Osteocyte (in vitro differentiated cells): ENCODE results near the gene MEG3. TPM values are rescaled to one million over a fixed set of nuclear protein-coding genes. Genes with fewer than 3 reads are reported as not detected.
A peak's percentile ranks its signal among the peaks of the same experiment; 100 is the strongest.

Source experiments
- DNase-seq: peaks from one replicate; pipeline ENCODE4 v3.0.0; 2021; ENCODE audit warnings: mixed read lengths; ENCODE audit not compliant: unreplicated experiment; ENCODE audit errors: extremely low spot score
- H3K27ac Mint-ChIP-seq: one replicate; pipeline ENCODE4 v1.8.0; 2021; ENCODE audit warnings: mild to moderate bottlenecking, mixed read lengths; ENCODE audit not compliant: unreplicated experiment
- H3K27me3 Mint-ChIP-seq: one replicate; pipeline ENCODE4 v1.8.0; 2021; ENCODE audit warnings: mixed read lengths; ENCODE audit not compliant: unreplicated experiment
- H3K36me3 Mint-ChIP-seq: one replicate; pipeline ENCODE4 v1.8.0; 2021; ENCODE audit warnings: mixed read lengths; ENCODE audit not compliant: unreplicated experiment
- H3K4me1 Mint-ChIP-seq: one replicate; pipeline ENCODE4 v1.8.0; 2021; ENCODE audit warnings: mixed read lengths; ENCODE audit not compliant: unreplicated experiment
- H3K4me3 Mint-ChIP-seq: one replicate; pipeline ENCODE4 v1.8.0; 2021; ENCODE audit warnings: mild to moderate bottlenecking, moderate library complexity, mixed read lengths; ENCODE audit not compliant: unreplicated experiment
- H3K9me3 Mint-ChIP-seq: one replicate; pipeline ENCODE4 v1.8.0; 2021; ENCODE audit warnings: mixed read lengths; ENCODE audit not compliant: unreplicated experiment
- total RNA-seq: library from RNA; stranded (reverse); gene quantifications from 2 replicates; pipeline ENCODE4 v1.2.1, GENCODE V29; 2021
- TF ChIP-seq, protein P1 (sequence below): fragments of 200-600 bp; sonication (generic); IDR thresholded peaks from 2 replicates; pipeline ENCODE4 v1.5.0; 2021; ENCODE audit warnings: antibody characterized with exemption, mild to moderate bottlenecking, moderate library complexity

MEG3 gene
- total RNA-seq, 1 donor from 2014 or later = not detected

DNA sequence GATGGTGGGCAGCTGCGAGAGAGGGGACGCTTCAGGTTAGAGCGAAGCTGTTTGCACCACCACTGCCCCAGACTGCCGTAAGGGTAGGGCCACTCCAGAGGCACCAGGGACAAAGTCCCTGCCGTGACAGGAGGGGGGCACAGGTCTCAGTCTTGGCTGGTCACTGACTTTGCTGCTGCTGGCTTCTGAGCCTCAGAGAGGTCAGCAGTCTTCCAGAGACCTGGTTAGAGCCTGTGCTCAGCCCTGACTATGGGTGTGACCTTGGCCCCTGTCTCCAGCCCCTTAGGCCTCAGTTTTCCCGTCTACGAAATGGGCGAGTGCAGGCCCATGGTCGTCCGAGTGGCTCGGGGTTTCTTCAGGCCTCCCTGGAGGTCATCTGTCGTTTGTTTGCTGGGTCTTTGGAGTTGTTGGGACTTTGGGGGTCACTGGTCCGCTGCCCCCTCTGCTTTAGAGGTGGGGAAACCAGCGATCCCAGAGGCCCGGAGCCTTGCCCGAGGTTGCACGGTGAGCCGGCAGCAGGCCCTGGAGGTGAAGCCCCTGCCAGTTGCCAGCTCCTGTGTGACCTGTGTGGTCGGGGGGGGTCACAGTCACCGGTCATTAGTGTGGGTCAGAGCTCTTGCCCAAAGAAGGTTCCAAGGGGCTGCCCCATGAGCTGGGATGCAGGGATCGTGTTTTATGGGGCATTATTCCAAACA, 15.3 kb downstream of the MEG3 start:
- Mint-ChIP-seq H3K27ac (no peak overlapping the region), H3K27me3 (no peaks in the 10 kb centered on the region), H3K9me3 (no peaks in the 10 kb centered on the region), H3K4me1 (peaks cover 15% of the 10 kb centered on the region), H3K4me3 (no peak overlapping the region), H3K36me3 (no peaks in the 10 kb centered on the region)
- no peak for DNase-seq
- TF ChIP-seq, protein P1, sequence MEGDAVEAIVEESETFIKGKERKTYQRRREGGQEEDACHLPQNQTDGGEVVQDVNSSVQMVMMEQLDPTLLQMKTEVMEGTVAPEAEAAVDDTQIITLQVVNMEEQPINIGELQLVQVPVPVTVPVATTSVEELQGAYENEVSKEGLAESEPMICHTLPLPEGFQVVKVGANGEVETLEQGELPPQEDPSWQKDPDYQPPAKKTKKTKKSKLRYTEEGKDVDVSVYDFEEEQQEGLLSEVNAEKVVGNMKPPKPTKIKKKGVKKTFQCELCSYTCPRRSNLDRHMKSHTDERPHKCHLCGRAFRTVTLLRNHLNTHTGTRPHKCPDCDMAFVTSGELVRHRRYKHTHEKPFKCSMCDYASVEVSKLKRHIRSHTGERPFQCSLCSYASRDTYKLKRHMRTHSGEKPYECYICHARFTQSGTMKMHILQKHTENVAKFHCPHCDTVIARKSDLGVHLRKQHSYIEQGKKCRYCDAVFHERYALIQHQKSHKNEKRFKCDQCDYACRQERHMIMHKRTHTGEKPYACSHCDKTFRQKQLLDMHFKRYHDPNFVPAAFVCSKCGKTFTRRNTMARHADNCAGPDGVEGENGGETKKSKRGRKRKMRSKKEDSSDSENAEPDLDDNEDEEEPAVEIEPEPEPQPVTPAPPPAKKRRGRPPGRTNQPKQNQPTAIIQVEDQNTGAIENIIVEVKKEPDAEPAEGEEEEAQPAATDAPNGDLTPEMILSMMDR = no peak

DNA sequence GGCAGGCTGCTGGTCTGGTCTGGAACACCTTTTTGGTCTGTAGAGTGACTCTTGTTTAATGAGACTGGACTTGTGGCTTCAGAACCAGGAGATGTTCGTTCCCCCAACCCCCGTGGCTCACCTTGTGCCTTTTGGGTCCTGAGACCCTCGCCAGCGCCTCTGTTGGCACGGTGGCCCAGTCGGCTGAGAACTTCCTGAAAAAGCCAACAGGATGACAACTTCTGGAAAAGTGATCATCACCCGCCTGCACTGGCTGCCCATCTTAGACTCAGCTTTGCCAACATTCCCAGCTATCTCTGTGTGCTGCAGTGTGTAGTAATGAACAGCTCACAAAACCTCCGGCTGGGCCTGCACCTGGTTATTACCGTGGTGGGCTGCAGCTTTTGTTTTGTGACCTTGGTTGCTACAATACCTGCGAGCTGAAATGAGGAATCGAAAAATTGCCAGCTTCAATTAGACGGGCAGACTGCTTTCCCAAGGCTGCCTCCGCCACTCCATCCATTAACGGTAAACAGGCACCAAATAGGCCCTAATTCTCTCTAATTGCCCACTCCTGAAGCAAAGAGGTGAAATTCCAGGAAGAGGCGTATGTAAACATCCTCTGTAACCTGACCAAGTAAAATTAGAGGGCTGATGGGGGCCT, 16.0 kb downstream of the MEG3 start:
- TF ChIP-seq, protein P1 = no peak
- no peak overlapping the region for H3K27ac Mint-ChIP-seq
- H3K9me3 Mint-ChIP-seq = no peaks in the 10 kb centered on the region
- H3K4me1 Mint-ChIP-seq = peaks cover 15% of the 10 kb centered on the region
- DNase-seq = no peak
- no peak overlapping the region for H3K4me3 Mint-ChIP-seq
- H3K27me3 Mint-ChIP-seq = no peaks in the 10 kb centered on the region
- no peaks in the 10 kb centered on the region for H3K36me3 Mint-ChIP-seq

DNA sequence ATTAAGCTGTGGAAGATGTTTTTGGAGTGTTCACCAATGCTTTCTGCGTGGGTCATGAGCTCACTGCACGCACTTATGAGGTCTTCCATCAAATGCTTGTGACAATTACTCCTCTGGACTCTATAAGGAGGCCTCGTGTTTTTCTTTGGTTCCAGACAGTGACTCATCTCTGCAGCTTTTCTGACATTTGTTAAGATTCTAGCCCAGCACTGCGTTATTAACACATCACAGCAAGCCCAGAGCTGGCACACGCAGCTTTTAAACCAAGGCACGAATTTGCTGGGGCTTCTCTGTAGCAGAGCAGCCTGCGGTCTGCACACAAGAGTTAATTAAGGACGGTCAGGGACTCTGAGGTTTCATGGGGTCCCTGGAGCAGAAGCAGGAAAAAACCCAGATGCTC, 16.9 kb downstream of the MEG3 start:
- H3K4me1 Mint-ChIP-seq = peaks cover 15% of the 10 kb centered on the region
- no peak for DNase-seq
- TF ChIP-seq, protein P1 = no peak
- no peaks in the 10 kb centered on the region for H3K9me3 Mint-ChIP-seq
- no peaks in the 10 kb centered on the region for H3K27me3 Mint-ChIP-seq
- H3K36me3 Mint-ChIP-seq = no peaks in the 10 kb centered on the region
- H3K4me3 Mint-ChIP-seq = no peak overlapping the region
- peak overlapping the region; percentile 43 for H3K27ac Mint-ChIP-seq

GRCh38 chr14:100844082-100844408, 18.1 kb downstream of the MEG3 start:
- Mint-ChIP-seq H3K27me3 (no peaks in the 10 kb centered on the region), H3K4me1 (peaks cover 14% of the 10 kb centered on the region), H3K27ac (no peak overlapping the region), H3K4me3 (no peak overlapping the region), H3K9me3 (no peaks in the 10 kb centered on the region), H3K36me3 (no peaks in the 10 kb centered on the region)
- DNase-seq = no peak
- TF ChIP-seq, protein P1 = no peak

DNA sequence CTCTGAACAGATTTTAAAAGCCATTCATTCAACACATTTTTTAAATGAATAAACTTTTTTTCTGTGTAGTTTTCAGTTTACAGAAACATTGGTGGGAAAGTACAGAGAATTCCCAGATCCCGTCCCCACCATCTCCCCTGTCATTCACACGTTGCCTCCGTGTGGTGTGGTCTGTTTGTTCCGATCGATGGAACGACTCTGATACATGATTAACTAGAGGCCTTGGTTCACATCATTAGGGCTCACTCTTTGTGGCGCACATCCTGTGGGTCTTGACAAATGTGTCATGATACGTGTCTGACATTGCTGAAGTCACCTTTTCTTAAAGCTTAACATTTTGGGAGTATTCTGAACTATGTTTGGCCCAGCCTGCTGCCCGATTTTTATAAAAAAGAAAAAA, 18.5 kb downstream of the MEG3 start:
- no peaks in the 10 kb centered on the region for H3K27me3 Mint-ChIP-seq
- H3K27ac Mint-ChIP-seq = no peak overlapping the region
- H3K36me3 Mint-ChIP-seq = no peaks in the 10 kb centered on the region
- no peak for DNase-seq
- H3K4me1 Mint-ChIP-seq = peaks cover 14% of the 10 kb centered on the region
- TF ChIP-seq, protein P1 = no peak
- no peak overlapping the region for H3K4me3 Mint-ChIP-seq
- H3K9me3 Mint-ChIP-seq = no peaks in the 10 kb centered on the region
